ENCODE measurements around the gene ARHGEF28.

GRCh38 chr5:73825199-73825598 is 199.2 kb downstream of the ARHGEF28 start:
- TF ChIP-seq, protein P1, sequence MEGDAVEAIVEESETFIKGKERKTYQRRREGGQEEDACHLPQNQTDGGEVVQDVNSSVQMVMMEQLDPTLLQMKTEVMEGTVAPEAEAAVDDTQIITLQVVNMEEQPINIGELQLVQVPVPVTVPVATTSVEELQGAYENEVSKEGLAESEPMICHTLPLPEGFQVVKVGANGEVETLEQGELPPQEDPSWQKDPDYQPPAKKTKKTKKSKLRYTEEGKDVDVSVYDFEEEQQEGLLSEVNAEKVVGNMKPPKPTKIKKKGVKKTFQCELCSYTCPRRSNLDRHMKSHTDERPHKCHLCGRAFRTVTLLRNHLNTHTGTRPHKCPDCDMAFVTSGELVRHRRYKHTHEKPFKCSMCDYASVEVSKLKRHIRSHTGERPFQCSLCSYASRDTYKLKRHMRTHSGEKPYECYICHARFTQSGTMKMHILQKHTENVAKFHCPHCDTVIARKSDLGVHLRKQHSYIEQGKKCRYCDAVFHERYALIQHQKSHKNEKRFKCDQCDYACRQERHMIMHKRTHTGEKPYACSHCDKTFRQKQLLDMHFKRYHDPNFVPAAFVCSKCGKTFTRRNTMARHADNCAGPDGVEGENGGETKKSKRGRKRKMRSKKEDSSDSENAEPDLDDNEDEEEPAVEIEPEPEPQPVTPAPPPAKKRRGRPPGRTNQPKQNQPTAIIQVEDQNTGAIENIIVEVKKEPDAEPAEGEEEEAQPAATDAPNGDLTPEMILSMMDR (IDR thresholded peaks at IDR 0.05): no peak
- no peak for TF ChIP-seq EP300 (IDR thresholded peaks at IDR 0.05)
